ENCODE data around the gene EPHA2. TPM values are rescaled to one million over a fixed set of nuclear protein-coding genes. Genes with fewer than 3 reads are reported as not detected.

Gene EPHA2
- total RNA-seq, 1 donor: 21.0 TPM

GRCh38 chr1:16146279-16147155 is 9.4 kb downstream of the EPHA2 start:
- Histone ChIP-seq H3K27me3 (ENCODE audit: insufficient read depth, low read length) (no peaks in the 10 kb centered on the region), H3K4me2 (ENCODE audit: insufficient read depth, low read length) (peak overlapping the region; percentile 82), H3K9me3 (ENCODE audit: low read depth, low read length) (no peaks in the 10 kb centered on the region), H3K79me2 (ENCODE audit: insufficient read depth, low read length) (peaks cover 85% of the 10 kb centered on the region), H3K27ac (ENCODE audit: low read depth, low read length) (peak overlapping the region; percentile 95), H3K36me3 (ENCODE audit: insufficient read depth, low read length) (peaks cover 56% of the 10 kb centered on the region), H3K4me1 (ENCODE audit: insufficient read depth, low read length) (peaks cover 84% of the 10 kb centered on the region), H4K20me1 (ENCODE audit: insufficient read depth, low read length) (peaks cover 14% of the 10 kb centered on the region), H2AFZ (ENCODE audit: low read length) (no peak overlapping the region), H3K4me3 (ENCODE audit: insufficient read depth, low read length) (peak overlapping the region; percentile 61)
- DNase-seq (ENCODE audit: insufficient read length, low spot score, missing footprints): peak; percentile 99
- TF ChIP-seq CTCF (IDR thresholded peaks at IDR 0.05; ENCODE audit: extremely low read depth, low read depth, low read length): no peak

- DNase-seq (ENCODE audit: insufficient read length, low spot score, missing footprints): peak; percentile 99
Observed at GRCh38 chr1:16145662-16146278, 10.1 kb downstream of the EPHA2 start.

GRCh38 chr1:16145030-16145661 is 10.7 kb downstream of the EPHA2 start:
- peak; percentile 86 for DNase-seq (ENCODE audit: insufficient read length, low spot score, missing footprints)

More at GRCh38 chr1:16145662-16146278, 10.1 kb downstream of the EPHA2 start:
- Histone ChIP-seq H4K20me1 (ENCODE audit: insufficient read depth, low read length) (peaks cover 12% of the 10 kb centered on the region), H3K27ac (ENCODE audit: low read depth, low read length) (peak overlapping the region; percentile 95), H3K4me3 (ENCODE audit: insufficient read depth, low read length) (peak overlapping the region; percentile 61), H3K27me3 (ENCODE audit: insufficient read depth, low read length) (no peaks in the 10 kb centered on the region), H2AFZ (ENCODE audit: low read length) (no peak overlapping the region), H3K79me2 (ENCODE audit: insufficient read depth, low read length) (peaks cover 85% of the 10 kb centered on the region), H3K4me2 (ENCODE audit: insufficient read depth, low read length) (peak overlapping the region; percentile 82), H3K9me3 (ENCODE audit: low read depth, low read length) (no peaks in the 10 kb centered on the region), H3K36me3 (ENCODE audit: insufficient read depth, low read length) (peaks cover 63% of the 10 kb centered on the region), H3K4me1 (ENCODE audit: insufficient read depth, low read length) (peaks cover 84% of the 10 kb centered on the region)
- no peak for TF ChIP-seq CTCF (IDR thresholded peaks at IDR 0.05; ENCODE audit: extremely low read depth, low read depth, low read length)

More at GRCh38 chr1:16145030-16145661, 10.7 kb downstream of the EPHA2 start:
- no peak for TF ChIP-seq CTCF (IDR thresholded peaks at IDR 0.05; ENCODE audit: extremely low read depth, low read depth, low read length)
- H3K27ac ChIP-seq (ENCODE audit: low read depth, low read length): peak overlapping the region; percentile 95
- peaks cover 61% of the 10 kb centered on the region for H3K36me3 ChIP-seq (ENCODE audit: insufficient read depth, low read length)
- peaks cover 12% of the 10 kb centered on the region for H4K20me1 ChIP-seq (ENCODE audit: insufficient read depth, low read length)
- no peaks in the 10 kb centered on the region for H3K9me3 ChIP-seq (ENCODE audit: low read depth, low read length)
- H3K27me3 ChIP-seq (ENCODE audit: insufficient read depth, low read length): no peaks in the 10 kb centered on the region
- H3K4me1 ChIP-seq (ENCODE audit: insufficient read depth, low read length): peaks cover 84% of the 10 kb centered on the region
- H3K79me2 ChIP-seq (ENCODE audit: insufficient read depth, low read length): peaks cover 84% of the 10 kb centered on the region
- H3K4me3 ChIP-seq (ENCODE audit: insufficient read depth, low read length): peak overlapping the region; percentile 61
- peak overlapping the region; percentile 82 for H3K4me2 ChIP-seq (ENCODE audit: insufficient read depth, low read length)
- H2AFZ ChIP-seq (ENCODE audit: low read length): no peak overlapping the region

Data from osteoblast (primary cell).